MM.1S (cell line): ENCODE data around the gene TSHR.
A peak's percentile ranks its signal among the peaks of the same experiment; 100 is the strongest.
"Not testable (repeated sequence)": the region's sequence is repeated elsewhere in the genome, so short reads cannot be mapped to it uniquely, and the experiment has no call there.

ENCODE experiments used
- DNase-seq: peaks from one replicate; pipeline ENCODE4 v3.0.0-alpha.2; 2015
- H2AFZ ChIP-seq: fragments of 300-600 bp; sonication (generic); 2 replicates; pipeline ENCODE4 v1.6.0; 2016; ENCODE audit warnings: antibody characterized with exemption, low read length
- H3F3A ChIP-seq: fragments of 300-600 bp; sonication (generic); 2 replicates; pipeline ENCODE4 v1.6.1; 2016; ENCODE audit warnings: mild to moderate bottlenecking, antibody characterized with exemption, low read length, moderate library complexity, mixed read lengths; ENCODE audit not compliant: insufficient read depth
- H3K27ac ChIP-seq: fragments of 300-600 bp; sonication (generic); 2 replicates; pipeline ENCODE4 v1.5.1; 2016; ENCODE audit warnings: mild to moderate bottlenecking, low read length
- H3K27me3 ChIP-seq: fragments of 300-600 bp; sonication (generic); replicated peaks from 2 replicates; pipeline ENCODE4 v1.6.0; 2016; ENCODE audit warnings: low read length; ENCODE audit not compliant: insufficient read depth
- H3K36me3 ChIP-seq: fragments of 300-600 bp; sonication (generic); replicated peaks from 2 replicates; pipeline ENCODE4 v1.6.1; 2016; ENCODE audit warnings: mild to moderate bottlenecking, low read length, mixed read lengths; ENCODE audit not compliant: insufficient read depth
- H3K4me1 ChIP-seq: fragments of 300-600 bp; sonication (generic); 2 replicates; pipeline ENCODE4 v1.6.1; 2016; ENCODE audit warnings: low read length, mixed read lengths
- H3K4me2 ChIP-seq: fragments of 300-600 bp; sonication (generic); 2 replicates; pipeline ENCODE4 v1.6.0; 2016; ENCODE audit warnings: low read depth, low read length
- H3K4me3 ChIP-seq: fragments of 300-600 bp; sonication (generic); 2 replicates; pipeline ENCODE4 v1.5.1; 2016; ENCODE audit warnings: low read length, mixed read lengths
- H3K79me2 ChIP-seq: fragments of 300-600 bp; sonication (generic); 2 replicates; pipeline ENCODE4 v1.6.1; 2016; ENCODE audit warnings: mixed run types, low read length, mixed read lengths
- H3K9ac ChIP-seq: fragments of 300-600 bp; sonication (generic); 2 replicates; pipeline ENCODE4 v1.6.1; 2016; ENCODE audit warnings: low read length, mixed read lengths
- H3K9me2 ChIP-seq: fragments of 300-600 bp; sonication (generic); replicated peaks from 2 replicates; pipeline ENCODE4 v1.6.1; 2016; ENCODE audit warnings: mild to moderate bottlenecking, low read length, mixed read lengths; ENCODE audit not compliant: insufficient read depth
- H3K9me3 ChIP-seq: fragments of 300-600 bp; sonication (generic); replicated peaks from 2 replicates; pipeline ENCODE4 v1.6.1; 2016; ENCODE audit warnings: mild to moderate bottlenecking, low read length, mixed read lengths; ENCODE audit not compliant: insufficient read depth
- H4K20me1 ChIP-seq: fragments of 300-600 bp; sonication (generic); 2 replicates; pipeline ENCODE4 v1.6.1; 2016; ENCODE audit warnings: mild to moderate bottlenecking, low read length, moderate library complexity, mixed read lengths; ENCODE audit not compliant: insufficient read depth
- EZH2 ChIP-seq: fragments of 300-600 bp; sonication (generic); optimal IDR thresholded peaks from 2 replicates; pipeline ENCODE3; 2017; ENCODE audit warnings: low read depth, mild to moderate bottlenecking, antibody characterized with exemption, low read length, mixed read lengths
- EZH2phosphoT487 ChIP-seq: fragments of 300-600 bp; sonication (generic); IDR thresholded peaks from 2 replicates; pipeline ENCODE4 v1.6.1; 2018; ENCODE audit warnings: antibody characterized with exemption, low read length
- TF ChIP-seq, protein P1 (sequence below): fragments of 300-600 bp; sonication (generic); IDR thresholded peaks from 2 replicates; pipeline ENCODE4 v1.5.1; 2016; ENCODE audit warnings: antibody characterized with exemption, low read length, mixed read lengths

TSHR gene

DNA sequence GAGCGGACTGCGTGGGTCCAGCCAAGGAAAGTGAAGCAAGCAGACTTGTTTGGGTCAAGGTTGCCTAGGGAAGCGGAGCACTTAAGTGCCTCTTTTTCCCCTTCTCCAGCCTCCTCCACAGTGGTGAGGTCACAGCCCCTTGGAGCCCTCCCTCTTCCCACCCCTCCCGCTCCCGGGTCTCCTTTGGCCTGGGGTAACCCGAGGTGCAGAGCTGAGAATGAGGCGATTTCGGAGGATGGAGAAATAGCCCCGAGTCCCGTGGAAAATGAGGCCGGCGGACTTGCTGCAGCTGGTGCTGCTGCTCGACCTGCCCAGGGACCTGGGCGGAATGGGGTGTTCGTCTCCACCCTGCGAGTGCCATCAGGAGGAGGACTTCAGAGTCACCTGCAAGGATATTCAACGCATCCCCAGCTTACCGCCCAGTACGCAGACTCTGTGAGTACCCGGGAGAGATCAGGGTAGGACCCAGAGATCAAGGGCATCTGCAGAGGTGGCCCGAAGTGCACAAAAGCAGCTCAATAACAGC, at the start of gene TSHR:
Gene TSHR (plus strand): TSS at position 206 of the 526 bp plus-strand sequence. CDS start 60 bp downstream, at position 266.
- peak within 1 kb of the TSS; percentile 60 for H3K9ac ChIP-seq
- no peak for DNase-seq
- H3K4me2 ChIP-seq: peak within 1 kb of the TSS; percentile 79; the same call in 1 of the 2 replicates
- no peaks in the 10 kb centered on the region for H3K79me2 ChIP-seq
- TF ChIP-seq, protein P1, sequence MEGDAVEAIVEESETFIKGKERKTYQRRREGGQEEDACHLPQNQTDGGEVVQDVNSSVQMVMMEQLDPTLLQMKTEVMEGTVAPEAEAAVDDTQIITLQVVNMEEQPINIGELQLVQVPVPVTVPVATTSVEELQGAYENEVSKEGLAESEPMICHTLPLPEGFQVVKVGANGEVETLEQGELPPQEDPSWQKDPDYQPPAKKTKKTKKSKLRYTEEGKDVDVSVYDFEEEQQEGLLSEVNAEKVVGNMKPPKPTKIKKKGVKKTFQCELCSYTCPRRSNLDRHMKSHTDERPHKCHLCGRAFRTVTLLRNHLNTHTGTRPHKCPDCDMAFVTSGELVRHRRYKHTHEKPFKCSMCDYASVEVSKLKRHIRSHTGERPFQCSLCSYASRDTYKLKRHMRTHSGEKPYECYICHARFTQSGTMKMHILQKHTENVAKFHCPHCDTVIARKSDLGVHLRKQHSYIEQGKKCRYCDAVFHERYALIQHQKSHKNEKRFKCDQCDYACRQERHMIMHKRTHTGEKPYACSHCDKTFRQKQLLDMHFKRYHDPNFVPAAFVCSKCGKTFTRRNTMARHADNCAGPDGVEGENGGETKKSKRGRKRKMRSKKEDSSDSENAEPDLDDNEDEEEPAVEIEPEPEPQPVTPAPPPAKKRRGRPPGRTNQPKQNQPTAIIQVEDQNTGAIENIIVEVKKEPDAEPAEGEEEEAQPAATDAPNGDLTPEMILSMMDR: no peak
- TF ChIP-seq EZH2phosphoT487 (no peak), EZH2 (no peak)
- H3K4me3 ChIP-seq: peak within 1 kb of the TSS; percentile 62
- no peaks in the 10 kb centered on the region for H4K20me1 ChIP-seq
- H3K9me2 ChIP-seq: no peaks in the 10 kb centered on the region
- H3K4me1 ChIP-seq: peaks cover 47% of the 10 kb centered on the region
- no peaks in the 10 kb centered on the region for H3K27me3 ChIP-seq
- no peak within 1 kb of the TSS for H3K27ac ChIP-seq
- H3K9me3 ChIP-seq: no peaks in the 10 kb centered on the region
- H2AFZ ChIP-seq: peak within 1 kb of the TSS; percentile 80; the same call in 1 of the 2 replicates
- no peaks in the 10 kb centered on the region for H3K36me3 ChIP-seq
- H3F3A ChIP-seq: peaks cover 16% of the 10 kb centered on the region

GRCh38 chr14:80906336-80906735, 49.1 kb upstream of the TSHR start:
- Histone ChIP-seq H3K9me3 (no peaks in the 10 kb centered on the region), H3F3A (no peaks in the 10 kb centered on the region), H3K4me2 (no peak overlapping the region), H3K4me1 (no peaks in the 10 kb centered on the region), H3K36me3 (no peaks in the 10 kb centered on the region), H4K20me1 (no peaks in the 10 kb centered on the region), H2AFZ (no peak overlapping the region), H3K79me2 (no peaks in the 10 kb centered on the region), H3K9ac (no peak overlapping the region), H3K27me3 (no peaks in the 10 kb centered on the region), H3K9me2 (no peaks in the 10 kb centered on the region), H3K27ac (no peak overlapping the region), H3K4me3 (no peak overlapping the region)
- DNase-seq: no peak
- TF ChIP-seq EZH2: no peak
- no peak for TF ChIP-seq EZH2phosphoT487
- TF ChIP-seq, protein P1: no peak

DNA sequence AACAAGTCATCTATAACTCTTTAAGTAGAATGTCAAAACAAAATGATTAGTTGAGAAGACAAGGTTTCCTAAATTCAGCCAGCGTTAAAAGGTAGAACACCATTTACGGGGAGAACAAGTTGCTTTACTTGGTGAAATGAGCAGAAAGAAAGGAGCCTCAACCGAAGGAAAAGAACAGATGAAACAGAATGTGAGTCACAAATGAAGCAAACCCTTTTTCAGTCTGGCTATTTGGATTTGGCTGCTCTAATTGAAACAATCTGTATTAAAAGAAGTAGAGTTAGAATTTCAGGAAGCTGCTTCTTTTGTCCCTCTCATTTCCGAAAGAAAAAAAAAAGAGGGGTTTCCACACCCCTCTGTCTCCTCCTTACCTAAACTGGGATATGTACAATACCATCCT, 48.5 kb upstream of the TSHR start:
- no peak for TF ChIP-seq EZH2phosphoT487
- TF ChIP-seq, protein P1: no peak
- TF ChIP-seq EZH2: no peak
- H3K27me3 ChIP-seq: no peaks in the 10 kb centered on the region
- no peak overlapping the region for H3K4me2 ChIP-seq
- no peak overlapping the region for H3K4me3 ChIP-seq
- no peaks in the 10 kb centered on the region for H3K9me2 ChIP-seq
- no peak overlapping the region for H3K27ac ChIP-seq
- H4K20me1 ChIP-seq: no peaks in the 10 kb centered on the region
- H3F3A ChIP-seq: no peaks in the 10 kb centered on the region
- H3K79me2 ChIP-seq: no peaks in the 10 kb centered on the region
- no peaks in the 10 kb centered on the region for H3K36me3 ChIP-seq
- no peaks in the 10 kb centered on the region for H3K9me3 ChIP-seq
- DNase-seq: no peak
- H3K4me1 ChIP-seq: no peaks in the 10 kb centered on the region
- H2AFZ ChIP-seq: no peak overlapping the region
- no peak overlapping the region for H3K9ac ChIP-seq

DNA sequence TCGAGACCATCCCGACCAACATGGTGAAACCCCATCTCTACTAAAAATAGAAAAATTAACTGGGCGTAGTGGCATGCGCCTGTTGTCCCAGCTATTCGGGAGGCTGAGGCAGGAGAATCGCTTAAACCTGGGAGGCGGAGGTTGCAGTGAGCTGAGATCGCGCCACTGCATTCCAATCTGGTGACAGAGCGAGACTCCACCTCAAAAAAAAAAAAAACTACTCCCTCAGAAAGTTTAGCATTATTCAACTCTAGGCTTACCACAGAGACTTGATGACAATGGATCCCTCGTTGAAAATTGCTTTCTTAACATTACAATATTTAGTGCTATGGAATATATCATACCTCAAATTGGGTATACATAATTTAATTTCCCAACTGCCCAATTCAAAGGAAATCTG, 43.4 kb upstream of the TSHR start:
- not testable (repeated sequence) for H3K36me3 ChIP-seq, H4K20me1 ChIP-seq, DNase-seq, H3K79me2 ChIP-seq, H2AFZ ChIP-seq, H3K9me2 ChIP-seq, H3K9ac ChIP-seq, H3K4me3 ChIP-seq, H3F3A ChIP-seq, H3K27me3 ChIP-seq, H3K4me2 ChIP-seq, H3K4me1 ChIP-seq, H3K27ac ChIP-seq, H3K9me3 ChIP-seq
